Effector memory CD4-positive, alpha-beta T cell (primary cell): ENCODE measurements around the gene HOXA13.

Experiments used
- DNase-seq, 3 donors: peaks; one replicate each; pipeline ENCODE4 v3.0.0-alpha.2; 2020
- H3K27ac ChIP-seq: 2 replicates; pipeline ENCODE4 v1.7.0; 2013; ENCODE audit warnings: mild to moderate bottlenecking, low read length, moderate library complexity; ENCODE audit not compliant: insufficient read depth, poor library complexity, severe bottlenecking
- H3K27me3 ChIP-seq: replicated peaks from 2 replicates; pipeline ENCODE4 v1.7.0; 2013; ENCODE audit warnings: mild to moderate bottlenecking, low read length; ENCODE audit not compliant: insufficient read depth, control insufficient read depth, poor library complexity, severe bottlenecking
- H3K36me3 ChIP-seq: 2 replicates; pipeline ENCODE4 v1.7.0; 2013; ENCODE audit warnings: mild to moderate bottlenecking, low read length, moderate library complexity; ENCODE audit not compliant: control insufficient read depth, insufficient read depth
- H3K4me1 ChIP-seq: 2 replicates; pipeline ENCODE4 v1.7.0; 2013; ENCODE audit warnings: low read length, mild to moderate bottlenecking; ENCODE audit not compliant: control insufficient read depth, insufficient read depth, poor library complexity, severe bottlenecking
- H3K4me3 ChIP-seq: 2 replicates; pipeline ENCODE4 v1.7.0; 2013; ENCODE audit warnings: low read length, low read depth, mild to moderate bottlenecking; ENCODE audit not compliant: insufficient read depth, poor library complexity, severe bottlenecking
- H3K9me3 ChIP-seq: 2 replicates; pipeline ENCODE4 v1.7.0; 2013; ENCODE audit warnings: mild to moderate bottlenecking, low read length, moderate library complexity; ENCODE audit not compliant: control insufficient read depth

HOXA13 gene

DNA sequence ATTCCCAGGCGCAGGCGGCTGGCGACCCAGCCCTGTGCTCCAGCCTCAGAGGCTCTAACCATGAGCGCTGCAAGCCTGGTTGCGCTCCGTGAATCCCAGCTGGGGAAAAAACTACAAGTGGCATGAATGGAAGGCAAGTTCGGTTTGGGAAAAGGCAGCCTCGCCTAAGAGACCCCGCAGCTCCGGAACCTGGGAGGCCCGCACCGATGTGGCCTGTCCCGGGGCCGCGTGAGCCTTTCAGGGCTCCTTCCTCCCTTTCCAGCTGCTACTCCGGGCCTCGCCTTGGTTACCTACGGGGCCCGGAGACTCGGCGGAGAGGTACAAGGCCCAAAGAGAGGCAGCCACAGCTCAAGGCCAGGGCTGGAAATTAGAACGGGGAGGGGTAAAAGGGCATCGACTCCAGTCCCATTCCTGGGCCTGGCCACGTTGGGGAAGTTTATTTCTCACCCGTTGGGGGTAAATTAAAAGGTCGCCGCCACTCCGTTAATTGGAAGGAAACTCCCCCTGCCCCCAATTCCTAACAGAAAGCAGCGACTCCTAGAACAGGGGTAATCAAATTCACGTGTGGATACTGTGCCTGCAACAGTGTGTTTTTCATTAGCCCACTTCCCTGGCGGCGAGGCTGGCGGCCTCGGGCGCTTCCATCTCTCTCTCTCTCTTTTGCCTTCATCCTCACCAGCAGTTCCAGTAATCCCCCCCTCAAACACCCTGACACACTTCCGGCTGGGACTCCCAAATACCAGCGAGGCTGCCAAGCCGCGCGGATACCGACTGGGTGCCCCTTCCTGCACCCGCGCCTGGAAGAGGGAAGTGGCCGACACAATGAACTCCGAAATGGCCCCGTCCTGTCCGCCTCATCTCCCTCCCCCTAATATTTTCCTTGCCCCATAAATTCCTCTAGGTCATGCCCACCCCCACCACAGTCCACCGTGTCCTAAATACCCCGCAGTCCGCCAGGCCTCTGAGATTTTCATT, 33.1 kb downstream of the HOXA13 start:
- no peak overlapping the region for H3K27ac ChIP-seq
- H3K9me3 ChIP-seq, result no peaks in the 10 kb centered on the region
- H3K36me3 ChIP-seq, result no peaks in the 10 kb centered on the region
- peaks cover 93% of the 10 kb centered on the region for H3K27me3 ChIP-seq
- no peak for DNase-seq
- no peak overlapping the region for H3K4me3 ChIP-seq
- H3K4me1 ChIP-seq, result peaks cover 36% of the 10 kb centered on the region

DNA sequence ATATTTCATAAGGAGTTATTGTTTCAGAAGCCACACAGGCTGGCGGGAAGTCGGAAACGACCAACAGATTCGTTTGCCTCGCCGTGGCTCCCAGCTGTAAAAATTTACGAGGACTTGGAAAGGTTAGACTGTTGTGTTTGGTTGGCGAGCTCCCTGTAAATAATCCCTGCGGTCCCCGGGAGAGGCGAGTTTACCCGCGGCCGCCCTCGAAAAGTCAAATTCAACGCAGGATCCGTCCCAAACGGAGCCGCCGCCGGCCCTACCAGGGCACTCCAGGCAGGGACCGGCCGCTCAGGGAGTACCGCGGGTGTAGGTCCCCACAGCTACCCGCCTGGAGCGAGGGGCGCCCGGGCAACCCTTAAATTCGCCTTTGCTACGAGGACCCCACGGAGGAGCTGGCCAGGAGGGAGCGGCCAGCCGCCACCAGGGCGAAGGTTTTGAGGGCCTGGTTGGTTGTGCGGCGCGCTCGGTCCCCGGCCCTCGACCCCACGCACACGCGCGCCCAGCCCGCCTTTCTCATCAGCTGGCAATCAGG, 33.8 kb downstream of the HOXA13 start:
- peaks cover 40% of the 10 kb centered on the region for H3K4me1 ChIP-seq
- no peak for DNase-seq
- H3K36me3 ChIP-seq, result no peaks in the 10 kb centered on the region
- no peak overlapping the region for H3K4me3 ChIP-seq
- no peak overlapping the region for H3K27ac ChIP-seq
- H3K9me3 ChIP-seq, result no peaks in the 10 kb centered on the region
- H3K27me3 ChIP-seq, result peaks cover 87% of the 10 kb centered on the region

DNA sequence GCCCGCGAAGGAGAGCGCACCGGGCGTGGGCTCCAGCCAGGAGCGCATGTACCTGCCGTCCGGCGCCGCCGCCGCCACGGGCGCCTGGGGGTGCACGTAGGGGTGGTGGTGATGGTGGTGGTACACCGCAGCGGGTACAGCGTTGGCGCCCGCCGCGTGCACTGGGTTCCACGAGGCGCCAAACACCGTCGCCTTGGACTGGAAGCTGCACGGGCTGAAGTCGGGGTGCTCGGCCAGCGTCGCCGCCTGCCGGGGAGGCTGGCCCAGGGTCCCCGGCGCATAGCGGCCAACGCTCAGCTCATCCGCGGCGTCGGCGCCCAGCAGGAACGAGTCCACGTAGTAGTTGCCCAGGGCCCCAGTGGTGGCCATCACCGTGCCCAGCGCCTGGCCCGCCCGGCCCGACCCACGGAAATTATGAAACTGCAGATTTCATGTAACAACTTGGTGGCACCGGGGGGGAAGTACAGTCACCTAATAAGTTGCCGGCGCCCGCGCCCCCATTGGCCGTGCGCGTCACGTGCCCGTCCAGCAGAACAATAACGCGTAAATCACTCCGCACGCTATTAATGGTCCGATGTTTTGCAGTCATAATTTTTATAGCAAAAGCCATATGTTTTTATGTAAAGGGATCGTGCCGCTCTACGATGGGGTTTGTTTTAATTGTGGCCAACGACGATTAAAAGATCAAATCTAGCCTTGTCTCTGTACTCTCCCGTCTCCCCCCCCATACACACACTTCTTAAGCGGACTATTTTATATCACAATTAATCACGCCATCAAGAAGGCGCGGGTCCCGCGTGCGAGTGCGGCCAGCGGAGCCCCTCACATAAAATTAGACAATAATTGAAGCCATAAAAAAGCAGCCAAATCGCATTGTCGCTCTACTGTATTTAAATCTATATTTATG, 34.5 kb downstream of the HOXA13 start, which contains the start of gene HOXA9:
TSS of gene HOXA9 (minus strand) at position 449 of the 907 bp plus-strand sequence. CDS start at position 369, 80 bp downstream.
- no peak for DNase-seq
- H3K4me1 ChIP-seq, result peaks cover 46% of the 10 kb centered on the region
- no peak within 1 kb of the TSS for H3K4me3 ChIP-seq
- no peak within 1 kb of the TSS for H3K27ac ChIP-seq
- H3K9me3 ChIP-seq, result no peaks in the 10 kb centered on the region
- H3K36me3 ChIP-seq, result no peaks in the 10 kb centered on the region
- peaks cover 86% of the 10 kb centered on the region for H3K27me3 ChIP-seq

GRCh38 chr7:27164367-27165088, 35.4 kb downstream of the HOXA13 start:
- Histone ChIP-seq H3K36me3 (no peaks in the 10 kb centered on the region), H3K27ac (no peak overlapping the region), H3K4me3 (no peak overlapping the region), H3K4me1 (peaks cover 44% of the 10 kb centered on the region), H3K9me3 (no peaks in the 10 kb centered on the region), H3K27me3 (peaks cover 86% of the 10 kb centered on the region)
- no peak for DNase-seq

DNA sequence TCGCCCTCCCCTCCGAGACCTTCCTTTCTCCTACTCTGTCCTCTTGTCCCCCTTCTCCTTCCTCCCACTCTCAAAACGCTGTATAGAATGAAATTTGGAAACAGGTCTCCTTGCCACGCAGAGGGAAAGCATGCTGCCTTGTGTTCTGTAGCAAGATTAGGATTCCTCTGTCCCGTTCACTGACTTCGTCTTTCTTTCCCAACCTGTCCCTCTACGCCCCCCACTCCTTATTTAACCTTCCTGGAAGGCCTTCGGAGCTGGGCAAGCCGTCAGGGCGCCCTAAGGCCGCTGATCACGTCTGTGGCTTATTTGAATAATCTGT, 35.9 kb downstream of the HOXA13 start:
- Histone ChIP-seq H3K36me3 (no peaks in the 10 kb centered on the region), H3K9me3 (no peaks in the 10 kb centered on the region), H3K27me3 (peaks cover 86% of the 10 kb centered on the region), H3K4me1 (peaks cover 39% of the 10 kb centered on the region), H3K4me3 (no peak overlapping the region), H3K27ac (no peak overlapping the region)
- DNase-seq, result no peak

GRCh38 chr7:27163288-27164044, 36.4 kb downstream of the HOXA13 start:
- DNase-seq, result no peak
- H3K27ac ChIP-seq, result no peak overlapping the region

DNA sequence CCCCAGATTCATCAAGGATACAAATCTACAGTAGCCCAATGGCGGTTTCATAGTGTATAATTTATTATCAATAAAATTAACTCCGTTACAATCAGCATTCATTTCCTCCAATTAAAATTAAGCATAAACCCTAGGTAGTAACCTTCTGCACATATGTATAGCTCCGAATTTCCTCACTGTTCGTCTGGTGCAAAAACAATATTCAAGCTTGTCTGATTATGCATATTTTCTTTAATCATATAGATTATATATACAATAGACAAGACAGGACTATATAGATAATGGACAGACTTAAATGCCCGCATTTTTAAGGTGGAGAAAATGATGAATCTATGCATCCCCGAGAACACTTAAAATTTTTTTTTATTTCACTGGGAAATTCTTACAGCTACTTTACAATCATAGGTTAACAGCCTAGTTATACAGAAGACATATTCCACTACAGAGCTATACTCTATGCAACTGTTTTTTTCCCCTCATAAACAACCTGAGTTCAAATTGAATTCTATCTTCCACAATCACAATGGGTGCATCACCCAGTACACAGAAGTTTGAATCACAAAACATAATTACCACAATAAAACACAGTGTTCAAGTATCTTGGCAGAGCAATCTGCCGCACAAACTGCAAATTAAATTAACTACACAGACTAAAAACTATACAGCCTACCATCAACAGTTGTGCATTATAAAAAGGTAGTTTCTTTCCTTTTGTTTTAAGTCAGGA, 37.2 kb downstream of the HOXA13 start:
- H3K27me3 ChIP-seq, result peaks cover 80% of the 10 kb centered on the region
- no peak overlapping the region for H3K4me3 ChIP-seq
- H3K36me3 ChIP-seq, result no peaks in the 10 kb centered on the region
- H3K4me1 ChIP-seq, result peaks cover 48% of the 10 kb centered on the region
- no peak for DNase-seq
- H3K27ac ChIP-seq, result no peak overlapping the region
- H3K9me3 ChIP-seq, result no peaks in the 10 kb centered on the region

More at GRCh38 chr7:27163288-27164044, 36.4 kb downstream of the HOXA13 start:
- Histone ChIP-seq H3K4me1 (peaks cover 44% of the 10 kb centered on the region), H3K9me3 (no peaks in the 10 kb centered on the region), H3K36me3 (no peaks in the 10 kb centered on the region), H3K27me3 (peaks cover 81% of the 10 kb centered on the region), H3K4me3 (no peak overlapping the region)

DNA sequence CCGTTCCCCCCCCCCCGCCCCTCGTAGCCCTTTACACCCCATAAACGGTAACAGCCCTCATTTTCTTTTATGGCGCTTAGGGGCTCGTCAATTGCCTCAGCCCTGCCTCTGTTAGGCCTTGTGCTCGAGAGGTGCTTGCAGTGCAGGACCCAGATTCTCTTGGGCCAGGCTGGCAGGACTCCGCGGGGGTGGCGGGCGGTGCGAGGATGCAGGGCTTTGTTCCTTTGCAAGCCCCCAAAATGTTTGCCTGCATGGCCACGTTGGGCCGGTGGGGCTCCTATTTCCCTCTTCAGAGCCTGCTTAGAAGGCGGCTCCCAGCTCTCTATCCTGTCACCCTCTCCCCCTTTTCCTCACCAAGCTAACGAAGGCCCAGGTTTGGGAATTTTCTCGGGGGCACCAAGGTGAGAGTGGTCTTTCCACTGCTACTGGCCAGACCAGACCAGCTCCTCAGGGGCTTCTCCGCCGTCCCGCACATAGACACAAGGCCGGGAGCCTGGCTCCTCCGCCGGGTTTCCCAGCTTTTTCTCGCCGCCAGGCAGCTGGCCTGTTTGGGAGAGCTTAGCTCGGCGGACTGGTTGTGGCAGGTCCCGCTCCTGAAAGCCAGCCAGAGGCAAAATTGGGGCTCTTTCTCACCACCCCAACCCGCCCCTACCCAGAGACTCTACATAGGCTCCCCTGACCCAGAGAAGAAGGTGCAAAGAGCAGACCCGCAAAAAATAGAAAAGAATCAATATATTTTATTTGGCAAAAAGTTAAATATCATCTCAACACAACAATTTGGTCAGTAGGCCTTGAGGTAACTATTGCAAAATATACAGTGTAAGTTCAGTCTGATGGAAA, 38.0 kb downstream of the HOXA13 start:
- Histone ChIP-seq H3K27ac (no peak overlapping the region), H3K4me3 (no peak overlapping the region)

More for the DNA sequence above, 38.0 kb downstream of the HOXA13 start:
- DNase-seq, result no peak
- Histone ChIP-seq H3K4me1 (peaks cover 48% of the 10 kb centered on the region), H3K27me3 (peaks cover 77% of the 10 kb centered on the region), H3K36me3 (no peaks in the 10 kb centered on the region), H3K9me3 (no peaks in the 10 kb centered on the region)
